Neural cell (in vitro differentiated cells): Measurements from ENCODE around the gene POLQ. TPM values are rescaled to one million over a fixed set of nuclear protein-coding genes. Genes with fewer than 3 reads are reported as not detected.

ENCODE experiments used
- H2AFZ ChIP-seq: fragments of 200-600, 300-800 bp; sonication (generic), shearing (Covaris generic); 2 replicates; pipeline ENCODE4 v1.6.0; 2014; ENCODE audit warnings: low read depth, mild to moderate bottlenecking, antibody characterized with exemption, low read length, moderate library complexity
- H3F3A ChIP-seq: fragments of 200-600 bp; shearing (Covaris generic); 2 replicates; pipeline ENCODE4 v1.6.1; 2016; ENCODE audit warnings: mild to moderate bottlenecking, moderate library complexity, mixed read lengths, antibody characterized with exemption, low read length; ENCODE audit not compliant: insufficient read depth, poor library complexity, severe bottlenecking
- H3K27ac ChIP-seq: fragments of 200-600, 300-800 bp; sonication (generic), shearing (Covaris generic); 2 replicates; pipeline ENCODE4 v1.5.1; 2014; ENCODE audit warnings: mild to moderate bottlenecking, low read length, moderate library complexity
- H3K27me3 ChIP-seq: fragments of 300-800, 200-600 bp; sonication (generic), shearing (Covaris generic); 2 replicates; pipeline ENCODE4 v1.6.0; 2014; ENCODE audit warnings: mild to moderate bottlenecking, low read depth, low read length, moderate library complexity; ENCODE audit not compliant: insufficient read depth
- H3K36me3 ChIP-seq: fragments of 300-800, 200-600 bp; sonication (generic), shearing (Covaris generic); 2 replicates; pipeline ENCODE4 v1.5.1; 2014; ENCODE audit warnings: mild to moderate bottlenecking, antibody characterized with exemption, low read length, moderate library complexity; ENCODE audit not compliant: insufficient read depth
- H3K4me2 ChIP-seq: fragments of 300-800, 200-600 bp; sonication (generic), shearing (Covaris generic); 2 replicates; pipeline ENCODE4 v1.6.0; 2014; ENCODE audit warnings: mild to moderate bottlenecking, low read length
- H3K4me3 ChIP-seq: fragments of 300-800, 200-600 bp; sonication (generic), shearing (Covaris generic); 2 replicates; pipeline ENCODE4 v1.5.1; 2014; ENCODE audit warnings: mild to moderate bottlenecking, low read length, moderate library complexity
- H3K79me2 ChIP-seq: fragments of 200-600 bp; shearing (Covaris generic); replicated peaks from 2 replicates; pipeline ENCODE4 v1.6.0; 2014; ENCODE audit warnings: mild to moderate bottlenecking, low read length, moderate library complexity; ENCODE audit not compliant: insufficient read depth
- H3K9ac ChIP-seq: fragments of 300-800, 200-600 bp; sonication (generic), shearing (Covaris generic); 2 replicates; pipeline ENCODE4 v1.6.1; 2016; ENCODE audit warnings: mild to moderate bottlenecking, low read length, mixed read lengths
- H3K9me2 ChIP-seq: fragments of 200-600 bp; shearing (Covaris generic); 2 replicates; pipeline ENCODE4 v1.6.1; 2016; ENCODE audit warnings: mild to moderate bottlenecking, low read length, mixed read lengths; ENCODE audit not compliant: insufficient read depth
- H3K9me3 ChIP-seq: fragments of 200-600, 300-800 bp; sonication (generic), shearing (Covaris generic); 2 replicates; pipeline ENCODE4 v1.6.1; 2016; ENCODE audit warnings: mild to moderate bottlenecking, mixed run types, low read length, moderate library complexity, mixed read lengths
- H4K20me1 ChIP-seq: fragments of 200-600 bp; shearing (Covaris generic); 2 replicates; pipeline ENCODE4 v1.6.1; 2016; ENCODE audit warnings: mild to moderate bottlenecking, mixed run types; ENCODE audit not compliant: insufficient read depth
- CTCF ChIP-seq: fragments of 450-650 bp; IDR thresholded peaks from 2 replicates; pipeline ENCODE4 v1.5.1; 2014; ENCODE audit warnings: antibody characterized with exemption, mild to moderate bottlenecking, moderate library complexity; ENCODE audit not compliant: poor library complexity, severe bottlenecking
- EP300 ChIP-seq: fragments of 450-650 bp; conservative IDR thresholded peaks from 2 replicates; pipeline ENCODE4 v1.6.1; 2014; ENCODE audit warnings: antibody characterized with exemption, mild to moderate bottlenecking, moderate library complexity; ENCODE audit not compliant: poor library complexity, severe bottlenecking
- EZH2 ChIP-seq: fragments of 200-600, 300-800 bp; shearing (Covaris generic), sonication (generic); IDR thresholded peaks from 2 replicates; pipeline ENCODE4 v1.6.1; 2014; ENCODE audit warnings: antibody characterized with exemption, low read length, borderline replicate concordance, mild to moderate bottlenecking; ENCODE audit not compliant: insufficient read depth, poor library complexity, severe bottlenecking
- MXI1 ChIP-seq: fragments of 450-650 bp; conservative IDR thresholded peaks from 2 replicates; pipeline ENCODE4 v1.6.1; 2014; ENCODE audit warnings: antibody characterized with exemption, mild to moderate bottlenecking; ENCODE audit not compliant: poor library complexity, severe bottlenecking
- POLR2AphosphoS5 ChIP-seq: IDR thresholded peaks from 2 replicates; pipeline ENCODE4 v1.6.1; 2012
- RAD21 ChIP-seq: fragments of 450-650 bp; conservative IDR thresholded peaks from 2 replicates; pipeline ENCODE4 v1.6.1; 2014; ENCODE audit warnings: antibody characterized with exemption, mild to moderate bottlenecking, moderate library complexity
- SMC3 ChIP-seq: fragments of 450-650 bp; conservative IDR thresholded peaks from 2 replicates; pipeline ENCODE4 v1.6.1; 2014; ENCODE audit warnings: antibody characterized with exemption, mild to moderate bottlenecking, moderate library complexity; ENCODE audit not compliant: poor library complexity
- TAF1 ChIP-seq: IDR thresholded peaks from 2 replicates; pipeline ENCODE4 v1.6.1; 2012; ENCODE audit warnings: low read depth
- polyA plus RNA-seq: library from polyadenylated mRNA; depleted of rRNA; stranded (reverse); fragments of >200 nt; gene quantifications from 2 replicates; pipeline ENCODE4 v1.2.3, GENCODE V29; 2014
- TF ChIP-seq, protein P1 (sequence below): IDR thresholded peaks from 2 replicates; pipeline ENCODE4 v1.6.1; 2012; ENCODE audit warnings: borderline replicate concordance

The POLQ gene
- polyA plus RNA-seq, 1 donor from 2014 or later, result 0.10 TPM

GRCh38 chr3:121414924-121415323 lies 130.9 kb downstream of the POLQ start:
- Histone ChIP-seq H3K36me3 (no peaks in the 10 kb centered on the region), H3K9me3 (no peaks in the 10 kb centered on the region), H3K9me2 (no peaks in the 10 kb centered on the region), H3K9ac (no peak overlapping the region), H3K79me2 (no peaks in the 10 kb centered on the region), H3K27me3 (no peaks in the 10 kb centered on the region), H3F3A (no peaks in the 10 kb centered on the region), H3K27ac (no peak overlapping the region), H4K20me1 (no peaks in the 10 kb centered on the region), H3K4me3 (no peak overlapping the region), H2AFZ (no peak overlapping the region), H3K4me2 (no peak overlapping the region)
- TF ChIP-seq POLR2AphosphoS5 (no peak), CTCF (no peak), MXI1 (no peak), RAD21 (no peak), SMC3 (no peak), EP300 (no peak), EZH2 (no peak), TAF1 (no peak)
- TF ChIP-seq, protein P1, sequence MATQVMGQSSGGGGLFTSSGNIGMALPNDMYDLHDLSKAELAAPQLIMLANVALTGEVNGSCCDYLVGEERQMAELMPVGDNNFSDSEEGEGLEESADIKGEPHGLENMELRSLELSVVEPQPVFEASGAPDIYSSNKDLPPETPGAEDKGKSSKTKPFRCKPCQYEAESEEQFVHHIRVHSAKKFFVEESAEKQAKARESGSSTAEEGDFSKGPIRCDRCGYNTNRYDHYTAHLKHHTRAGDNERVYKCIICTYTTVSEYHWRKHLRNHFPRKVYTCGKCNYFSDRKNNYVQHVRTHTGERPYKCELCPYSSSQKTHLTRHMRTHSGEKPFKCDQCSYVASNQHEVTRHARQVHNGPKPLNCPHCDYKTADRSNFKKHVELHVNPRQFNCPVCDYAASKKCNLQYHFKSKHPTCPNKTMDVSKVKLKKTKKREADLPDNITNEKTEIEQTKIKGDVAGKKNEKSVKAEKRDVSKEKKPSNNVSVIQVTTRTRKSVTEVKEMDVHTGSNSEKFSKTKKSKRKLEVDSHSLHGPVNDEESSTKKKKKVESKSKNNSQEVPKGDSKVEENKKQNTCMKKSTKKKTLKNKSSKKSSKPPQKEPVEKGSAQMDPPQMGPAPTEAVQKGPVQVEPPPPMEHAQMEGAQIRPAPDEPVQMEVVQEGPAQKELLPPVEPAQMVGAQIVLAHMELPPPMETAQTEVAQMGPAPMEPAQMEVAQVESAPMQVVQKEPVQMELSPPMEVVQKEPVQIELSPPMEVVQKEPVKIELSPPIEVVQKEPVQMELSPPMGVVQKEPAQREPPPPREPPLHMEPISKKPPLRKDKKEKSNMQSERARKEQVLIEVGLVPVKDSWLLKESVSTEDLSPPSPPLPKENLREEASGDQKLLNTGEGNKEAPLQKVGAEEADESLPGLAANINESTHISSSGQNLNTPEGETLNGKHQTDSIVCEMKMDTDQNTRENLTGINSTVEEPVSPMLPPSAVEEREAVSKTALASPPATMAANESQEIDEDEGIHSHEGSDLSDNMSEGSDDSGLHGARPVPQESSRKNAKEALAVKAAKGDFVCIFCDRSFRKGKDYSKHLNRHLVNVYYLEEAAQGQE, result no peak

GRCh38 chr3:121411523-121411922 lies 134.3 kb downstream of the POLQ start:
- Histone ChIP-seq H2AFZ (no peak overlapping the region), H3K27me3 (no peaks in the 10 kb centered on the region), H4K20me1 (no peaks in the 10 kb centered on the region), H3K9me2 (no peaks in the 10 kb centered on the region), H3K79me2 (no peaks in the 10 kb centered on the region), H3K4me2 (no peak overlapping the region), H3K27ac (no peak overlapping the region), H3K9me3 (no peaks in the 10 kb centered on the region), H3F3A (no peaks in the 10 kb centered on the region), H3K9ac (no peak overlapping the region), H3K4me3 (no peak overlapping the region), H3K36me3 (no peaks in the 10 kb centered on the region)
- TF ChIP-seq CTCF, result no peak
- no peak for TF ChIP-seq POLR2AphosphoS5
- TF ChIP-seq TAF1, result no peak
- TF ChIP-seq SMC3, result no peak
- TF ChIP-seq EP300, result no peak
- no peak for TF ChIP-seq EZH2
- no peak for TF ChIP-seq RAD21
- no peak for TF ChIP-seq MXI1
- TF ChIP-seq, protein P1, result no peak
